Epithelial cell of esophagus (primary cell): ENCODE data around the gene DBR1.

Experiments used
- DNase-seq: peaks from one replicate; pipeline ENCODE4 v3.0.0; 2010; ENCODE audit warnings: low read depth
- H3K4me3 ChIP-seq: 2 replicates; pipeline ENCODE4 v1.5.1; 2011; ENCODE audit warnings: mild to moderate bottlenecking, low read length, control low read depth
- TF ChIP-seq, protein P1 (sequence below): IDR thresholded peaks from 2 replicates; pipeline ENCODE4 v1.5.1; 2011; ENCODE audit warnings: low read depth, mild to moderate bottlenecking, low read length, control low read depth, inconsistent platforms; ENCODE audit not compliant: insufficient read depth; ENCODE audit errors: missing control alignments

Gene DBR1

DNA sequence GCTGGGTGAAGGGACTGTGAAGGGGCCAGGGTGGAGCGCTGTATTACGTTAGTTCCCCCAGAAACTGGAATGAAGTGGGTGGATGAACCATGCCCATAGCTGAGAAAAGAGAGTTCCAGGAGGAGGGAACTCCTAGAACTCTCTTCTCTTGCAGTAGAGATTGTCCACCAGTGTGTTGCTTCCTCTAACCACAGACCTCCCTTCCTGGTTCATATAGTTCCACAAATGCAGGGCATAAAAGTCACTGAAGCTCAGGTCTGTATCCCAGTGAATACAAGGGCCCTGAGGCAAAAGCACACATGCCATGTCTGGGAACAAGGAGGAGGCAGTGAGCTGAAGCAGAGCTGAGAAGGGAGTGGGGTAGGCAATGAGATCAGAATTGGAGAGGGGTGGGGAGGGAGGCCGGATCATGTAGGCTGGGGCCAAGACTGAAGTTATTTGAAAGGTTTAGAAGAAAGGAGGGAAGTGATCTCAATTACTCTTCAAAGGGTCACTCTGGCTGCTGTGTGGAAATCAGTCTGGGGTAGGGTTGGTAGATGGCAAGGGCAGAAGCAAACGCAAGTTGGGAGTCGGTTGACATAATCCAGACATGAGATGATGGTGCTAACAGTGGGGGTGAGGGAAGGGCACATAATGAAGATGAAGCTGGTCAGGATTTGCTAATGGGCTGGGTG, 49.0 kb downstream of the DBR1 start:
- TF ChIP-seq, protein P1, sequence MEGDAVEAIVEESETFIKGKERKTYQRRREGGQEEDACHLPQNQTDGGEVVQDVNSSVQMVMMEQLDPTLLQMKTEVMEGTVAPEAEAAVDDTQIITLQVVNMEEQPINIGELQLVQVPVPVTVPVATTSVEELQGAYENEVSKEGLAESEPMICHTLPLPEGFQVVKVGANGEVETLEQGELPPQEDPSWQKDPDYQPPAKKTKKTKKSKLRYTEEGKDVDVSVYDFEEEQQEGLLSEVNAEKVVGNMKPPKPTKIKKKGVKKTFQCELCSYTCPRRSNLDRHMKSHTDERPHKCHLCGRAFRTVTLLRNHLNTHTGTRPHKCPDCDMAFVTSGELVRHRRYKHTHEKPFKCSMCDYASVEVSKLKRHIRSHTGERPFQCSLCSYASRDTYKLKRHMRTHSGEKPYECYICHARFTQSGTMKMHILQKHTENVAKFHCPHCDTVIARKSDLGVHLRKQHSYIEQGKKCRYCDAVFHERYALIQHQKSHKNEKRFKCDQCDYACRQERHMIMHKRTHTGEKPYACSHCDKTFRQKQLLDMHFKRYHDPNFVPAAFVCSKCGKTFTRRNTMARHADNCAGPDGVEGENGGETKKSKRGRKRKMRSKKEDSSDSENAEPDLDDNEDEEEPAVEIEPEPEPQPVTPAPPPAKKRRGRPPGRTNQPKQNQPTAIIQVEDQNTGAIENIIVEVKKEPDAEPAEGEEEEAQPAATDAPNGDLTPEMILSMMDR, result no peak
- DNase-seq, result no peak
- H3K4me3 ChIP-seq, result no peak overlapping the region

DNA sequence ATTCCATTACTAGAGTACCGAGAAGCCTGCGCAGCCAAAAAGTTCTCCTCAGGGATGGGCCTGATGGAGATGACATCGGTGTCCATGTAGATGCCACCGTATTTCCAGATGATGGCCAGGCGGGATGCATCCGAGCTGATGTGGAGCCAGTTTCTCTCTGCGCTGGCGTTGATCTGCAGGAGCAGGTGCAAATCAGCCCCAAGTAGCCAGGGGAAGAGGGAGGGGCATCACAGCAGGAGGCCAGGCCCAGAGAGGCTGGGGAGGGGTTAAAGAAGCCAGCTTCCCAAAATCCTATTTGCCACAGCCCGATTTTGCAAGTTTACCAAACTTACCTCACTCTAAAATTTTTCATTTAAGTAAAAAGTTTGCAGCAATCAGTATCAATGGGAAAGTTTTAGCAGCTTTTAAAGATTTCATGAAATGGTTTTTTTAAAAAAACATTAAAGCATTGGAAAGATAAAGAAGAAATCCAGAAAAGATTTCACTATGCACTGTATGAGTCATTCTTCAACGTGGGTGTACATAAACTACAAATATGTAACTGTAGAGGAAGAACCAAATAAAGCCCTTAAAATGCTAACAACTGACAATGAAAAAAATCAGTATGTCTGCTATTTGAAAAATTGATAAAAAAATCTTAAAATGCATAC, 49.9 kb downstream of the DBR1 start:
- H3K4me3 ChIP-seq, result no peak overlapping the region
- DNase-seq, result peak; percentile 20
- TF ChIP-seq, protein P1, result no peak

DNA sequence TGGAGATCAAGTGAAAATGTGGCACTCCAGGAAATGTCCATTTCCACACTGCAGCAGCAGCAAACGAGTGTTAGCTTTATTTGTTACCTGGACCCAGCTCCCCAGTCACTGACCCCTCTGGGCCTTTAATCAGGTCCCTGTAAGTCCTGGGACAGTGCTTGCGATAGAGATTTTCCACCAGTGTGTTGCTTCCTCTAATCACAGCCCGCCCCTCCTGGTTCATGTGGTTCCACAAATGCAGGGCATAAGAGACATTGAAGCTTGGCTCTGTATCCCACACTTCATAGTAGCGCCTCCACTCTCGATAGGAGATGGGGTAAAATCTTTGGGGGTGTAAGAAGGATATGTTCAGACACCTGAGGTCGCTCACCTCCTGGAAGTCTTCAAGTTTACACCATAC, 50.5 kb downstream of the DBR1 start:
- TF ChIP-seq, protein P1, result no peak
- DNase-seq, result no peak
- no peak overlapping the region for H3K4me3 ChIP-seq

DNA sequence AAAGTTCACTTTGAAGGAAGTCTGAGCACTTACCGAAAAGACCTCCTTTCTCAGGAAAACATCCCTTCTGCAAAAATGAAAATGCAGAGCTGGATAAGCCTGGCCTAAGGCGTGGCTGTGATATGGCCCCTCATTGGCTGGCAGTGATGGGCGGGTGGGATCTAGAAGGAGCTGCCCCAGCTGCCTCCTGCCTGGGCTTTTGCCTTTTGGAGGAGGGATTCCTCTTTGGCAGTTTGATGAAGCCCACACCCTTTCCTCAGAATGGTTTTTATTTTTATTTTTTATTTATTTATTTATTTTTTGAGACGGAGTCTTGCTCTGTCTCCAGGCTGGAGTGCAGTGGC, 55.3 kb downstream of the DBR1 start:
- no peak for DNase-seq
- TF ChIP-seq, protein P1, result no peak
- no peak overlapping the region for H3K4me3 ChIP-seq

DNA sequence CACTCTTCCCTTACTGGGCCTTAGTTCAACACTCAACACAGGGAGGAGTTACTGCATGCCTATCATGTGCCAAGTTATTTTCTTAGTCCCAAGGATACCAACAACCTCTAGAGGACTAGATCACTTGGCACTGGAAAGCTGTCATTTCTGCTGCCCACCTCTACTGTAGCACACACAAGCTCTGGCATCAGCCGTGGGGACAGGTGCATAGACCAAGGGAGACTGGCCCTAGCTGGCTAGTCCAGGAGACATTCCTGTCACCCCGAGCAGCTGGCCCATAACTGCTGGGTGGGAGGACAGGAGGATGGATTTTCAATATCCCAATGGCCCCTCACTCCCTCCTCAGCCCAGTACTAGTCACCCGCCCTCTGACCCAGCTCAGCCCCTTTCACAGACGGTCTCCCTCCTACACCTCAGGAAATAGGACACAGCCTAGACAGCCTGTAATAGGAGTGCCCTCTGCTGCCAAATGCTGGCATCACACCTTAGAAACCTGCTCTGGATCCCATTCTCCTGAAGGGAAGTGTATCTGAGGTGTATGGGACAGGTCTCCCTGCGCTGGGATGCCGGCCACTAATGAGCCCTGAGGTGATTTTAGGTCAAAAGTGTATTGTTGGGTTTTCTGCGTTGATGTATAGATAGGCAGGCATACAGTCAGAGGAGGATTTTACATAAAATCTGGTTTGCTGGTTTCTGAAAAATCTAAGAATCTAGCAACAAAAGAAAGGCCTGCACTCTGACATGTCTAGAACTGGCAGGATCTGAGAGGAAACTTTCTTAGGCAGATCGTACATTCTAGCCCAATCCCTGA, 55.9 kb downstream of the DBR1 start:
- TF ChIP-seq, protein P1, result peak; percentile 97
- no peak overlapping the region for H3K4me3 ChIP-seq
- DNase-seq, result peak; percentile 73

DNA sequence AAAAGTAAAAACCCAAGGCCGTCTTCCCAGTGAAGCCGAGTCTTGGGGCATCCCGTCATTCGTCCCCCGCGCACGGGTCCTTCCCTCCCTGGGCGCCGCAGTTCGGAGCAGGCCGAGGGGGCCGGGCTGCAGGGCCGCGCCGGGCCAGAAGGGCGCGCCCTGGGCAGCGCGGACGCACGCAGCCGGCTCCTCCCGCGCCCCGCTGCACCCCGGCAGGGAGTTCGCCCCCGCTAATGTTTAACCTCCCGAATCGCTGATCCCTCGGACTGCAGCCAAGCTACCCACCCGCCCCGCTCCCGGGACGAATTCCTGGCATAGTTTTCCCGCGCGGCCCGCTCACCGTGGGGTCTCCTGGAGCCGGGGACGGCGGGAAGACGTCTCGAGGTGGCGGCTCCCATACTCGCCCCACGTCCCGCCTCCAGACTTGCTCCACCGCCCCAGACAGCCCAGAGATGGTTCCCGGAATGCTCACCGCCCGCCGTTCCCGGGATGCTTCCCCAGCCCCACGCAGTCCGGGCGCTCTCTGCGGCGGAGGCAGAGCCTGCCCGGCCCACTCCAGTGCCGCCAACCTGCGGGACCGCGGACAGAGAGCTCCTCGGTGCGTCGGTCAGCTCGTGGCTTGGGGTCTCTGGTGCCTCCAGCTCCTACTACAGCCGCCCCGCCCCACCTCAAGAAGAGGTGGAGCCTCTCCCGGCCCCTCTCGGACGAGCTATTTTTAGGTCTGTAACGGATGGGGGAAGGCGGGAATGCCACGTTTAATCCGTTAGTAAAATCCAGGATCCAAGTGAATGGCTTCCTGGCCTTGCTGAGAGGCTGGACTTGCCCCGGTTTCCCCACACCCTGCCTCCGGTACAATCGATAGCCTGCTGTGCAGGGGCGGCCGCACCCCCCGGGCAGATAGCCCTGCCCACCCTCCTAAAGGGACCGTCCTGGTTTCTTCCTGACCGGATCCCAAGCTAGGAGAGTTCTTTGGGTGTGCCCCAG, 59.4 kb downstream of the DBR1 start, which contains the start of gene DZIP1L:
Gene DZIP1L, minus strand, starts transcription at position 621 of the 984 bp plus-strand sequence. CDS start 11,637 bp downstream, outside the sequence.
- DNase-seq, result peak; percentile 31
- TF ChIP-seq, protein P1, result no peak
- H3K4me3 ChIP-seq, result peak within 1 kb of the TSS; percentile 48
